HG03175 (cell line): ENCODE data around the gene KLF11.
"Not testable (repeated sequence)": the region's sequence is repeated elsewhere in the genome, so short reads cannot be mapped to it uniquely, and the experiment has no call there.

Experiments
- ATAC-seq: cut with Tn5 transposase; IDR thresholded peaks from one replicate; pipeline ENCODE4 v1.9.1; 2021; ENCODE audit warnings: mild to moderate bottlenecking, moderate library complexity; ENCODE audit not compliant: unreplicated experiment

Gene KLF11

DNA sequence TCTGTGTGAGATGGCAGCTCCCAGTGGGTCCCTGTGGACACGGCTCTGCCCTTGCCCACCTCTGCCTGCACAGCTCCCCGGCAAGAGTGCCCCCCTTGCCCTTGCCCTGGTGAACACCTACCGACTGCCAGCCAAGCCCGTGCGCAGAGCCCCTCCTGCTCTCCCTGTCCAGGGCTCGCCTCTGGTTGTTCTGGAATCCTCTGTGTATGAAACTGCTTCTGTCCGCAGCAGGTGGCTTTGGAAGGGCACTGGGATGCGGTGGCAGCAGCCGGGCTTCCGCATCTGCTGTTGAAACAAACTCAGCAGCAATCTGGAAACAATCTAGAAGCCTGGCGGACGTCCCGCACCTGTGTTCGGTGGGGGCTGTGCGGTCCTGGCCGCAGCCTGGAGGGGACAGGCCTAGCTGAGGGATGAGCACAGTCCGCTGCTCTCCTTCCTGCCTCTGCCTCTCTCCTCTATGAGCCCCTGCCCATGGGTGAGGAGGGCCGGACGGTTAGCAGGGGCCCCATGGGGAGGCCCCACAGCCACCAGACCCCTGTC, 34.0 kb upstream of the KLF11 start:
- no peak for ATAC-seq

DNA sequence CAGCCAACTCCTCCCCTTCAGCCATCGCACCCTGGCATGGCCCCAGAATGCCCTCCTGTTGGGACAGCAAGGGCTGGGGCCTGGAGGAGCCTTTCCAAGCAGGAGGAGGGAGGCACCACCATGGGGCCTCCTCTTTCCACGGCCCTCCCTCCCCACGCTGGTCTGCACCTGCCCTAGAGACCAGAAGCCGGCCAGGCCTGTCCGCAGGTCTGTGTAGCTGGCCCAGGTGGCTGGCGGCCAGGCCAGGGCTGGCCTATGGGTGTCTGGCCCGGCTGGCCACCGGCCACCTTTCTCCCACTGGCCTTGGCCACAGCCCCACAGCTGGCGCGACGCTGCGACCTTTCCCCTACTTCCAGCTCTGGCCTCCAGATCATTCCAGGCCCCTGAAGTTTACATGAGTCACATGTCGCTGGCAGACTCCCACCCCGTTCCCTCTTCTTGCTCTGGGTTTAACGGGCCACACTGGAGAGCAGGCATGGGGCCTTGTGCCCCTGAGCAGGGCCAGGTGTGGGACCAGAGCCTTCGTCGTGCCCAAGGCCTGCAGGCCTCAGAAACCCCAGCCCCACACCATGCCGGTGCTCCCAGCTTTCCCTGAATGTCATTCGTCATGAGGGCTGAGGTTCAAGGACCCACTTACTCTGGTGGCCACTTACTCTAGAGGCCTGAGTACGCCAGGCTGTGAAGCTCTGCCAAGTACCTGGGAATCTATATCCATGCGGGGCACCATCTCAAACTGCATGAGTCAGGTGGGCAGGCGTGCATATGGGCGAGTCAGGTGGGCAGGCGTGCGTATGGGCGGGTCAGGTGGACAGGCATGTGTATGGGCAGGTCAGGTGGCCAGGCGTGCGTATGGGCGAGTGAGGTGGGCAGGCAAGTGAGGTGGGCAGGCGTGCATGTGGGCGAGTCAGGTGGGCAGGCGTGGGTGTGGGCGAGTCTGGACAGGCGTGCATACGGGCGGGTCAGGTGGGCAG, 33.3 kb upstream of the KLF11 start:
- no peak for ATAC-seq

DNA sequence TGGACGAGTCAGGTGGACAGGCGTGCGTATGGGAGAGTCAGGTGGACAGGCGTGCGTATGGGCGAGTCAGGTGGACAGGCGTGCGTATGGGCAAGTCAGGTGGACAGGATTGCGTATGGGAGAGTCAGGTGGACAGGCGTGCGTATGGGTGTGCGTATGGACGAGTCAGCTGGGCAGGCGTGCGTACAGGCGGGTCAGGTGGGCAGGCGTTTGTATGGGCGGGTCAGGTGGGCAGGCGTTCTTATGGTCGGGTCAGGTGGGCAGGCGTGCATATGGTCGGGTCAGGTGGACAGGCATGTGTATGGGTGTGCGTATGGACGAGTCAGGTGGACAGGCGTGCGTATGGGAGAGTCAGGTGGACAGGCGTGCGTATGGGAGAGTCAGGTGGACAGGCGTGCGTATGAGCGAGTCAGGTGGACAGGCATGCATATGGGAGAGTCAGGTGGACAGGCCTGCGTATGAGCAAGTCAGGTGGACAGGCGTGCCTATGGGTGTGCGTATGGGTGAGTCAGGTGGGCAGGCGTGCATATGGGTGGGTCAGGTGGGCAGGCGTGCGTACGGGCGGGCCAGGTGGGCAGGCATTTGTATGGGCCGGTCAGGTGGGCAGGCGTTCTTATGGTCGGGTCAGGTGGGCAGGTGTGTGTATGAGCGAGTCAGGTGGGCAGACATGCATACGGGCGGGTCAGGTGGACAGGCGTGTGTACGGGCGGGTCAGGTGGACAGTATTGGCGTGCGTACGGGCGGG, 32.3 kb upstream of the KLF11 start:
- ATAC-seq: not testable (repeated sequence)

DNA sequence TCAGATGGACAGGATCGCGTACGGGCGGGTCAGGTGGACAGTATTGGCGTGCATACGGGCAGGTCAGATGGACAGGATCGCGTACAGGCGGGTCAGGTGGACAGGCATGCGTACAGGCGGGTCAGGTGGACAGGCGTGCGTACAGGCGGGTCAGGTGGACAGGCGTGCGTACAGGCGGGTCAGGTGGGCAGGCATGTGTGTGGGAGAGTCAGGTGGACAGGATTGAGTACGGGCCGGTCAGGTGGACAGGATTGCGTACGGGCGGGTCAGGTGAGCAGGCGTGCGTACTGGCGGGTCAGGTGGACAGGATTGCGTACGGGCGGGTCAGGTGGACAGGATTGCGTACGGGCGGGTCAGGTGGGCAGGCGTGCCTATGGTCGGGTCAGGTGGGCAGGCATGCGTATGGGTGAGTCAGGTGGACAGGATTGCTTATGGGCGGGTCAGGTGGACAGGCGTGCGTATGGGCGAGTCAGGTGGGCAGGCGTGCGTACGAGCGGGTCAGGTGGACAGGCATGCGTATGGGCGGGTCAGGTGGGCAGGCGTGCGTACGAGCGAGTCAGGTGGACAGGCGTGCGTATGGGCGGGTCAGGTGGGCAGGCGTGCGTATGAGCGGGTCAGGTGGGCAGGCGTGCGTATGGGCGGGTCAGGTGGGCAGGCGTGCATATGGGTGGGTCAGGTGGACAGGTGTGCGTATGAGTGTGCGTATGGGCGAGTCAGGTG, 31.6 kb upstream of the KLF11 start:
- ATAC-seq: not testable (repeated sequence)

DNA sequence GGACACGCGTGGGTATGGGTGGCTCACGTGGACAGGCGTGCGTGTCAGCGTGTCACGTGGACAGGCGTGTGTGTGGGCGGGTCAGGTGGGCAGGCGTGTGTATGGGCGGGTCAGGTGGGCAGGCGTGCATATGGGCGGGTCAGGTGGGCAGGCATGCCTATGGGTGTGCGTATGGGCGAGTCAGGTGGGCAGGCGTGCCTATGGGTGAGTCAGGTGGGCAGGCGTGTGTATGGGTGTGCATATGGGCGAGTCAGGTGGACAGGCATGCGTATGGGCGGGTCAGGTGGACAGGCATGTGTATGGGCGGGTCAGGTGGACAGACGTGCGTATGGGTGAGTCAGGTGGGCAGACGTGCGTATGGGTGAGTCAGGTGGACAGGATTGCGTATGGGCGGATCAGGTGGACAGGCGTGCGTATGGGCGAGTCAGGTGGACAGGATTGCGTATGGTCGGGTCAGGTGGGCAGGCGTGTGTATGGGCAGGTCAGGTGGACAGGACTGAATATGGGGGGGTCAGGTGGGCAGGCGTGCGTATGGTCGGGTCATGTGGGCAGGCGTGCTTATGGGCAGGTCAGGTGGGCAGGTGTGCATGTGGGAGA, 30.9 kb upstream of the KLF11 start:
- ATAC-seq: not testable (repeated sequence)

DNA sequence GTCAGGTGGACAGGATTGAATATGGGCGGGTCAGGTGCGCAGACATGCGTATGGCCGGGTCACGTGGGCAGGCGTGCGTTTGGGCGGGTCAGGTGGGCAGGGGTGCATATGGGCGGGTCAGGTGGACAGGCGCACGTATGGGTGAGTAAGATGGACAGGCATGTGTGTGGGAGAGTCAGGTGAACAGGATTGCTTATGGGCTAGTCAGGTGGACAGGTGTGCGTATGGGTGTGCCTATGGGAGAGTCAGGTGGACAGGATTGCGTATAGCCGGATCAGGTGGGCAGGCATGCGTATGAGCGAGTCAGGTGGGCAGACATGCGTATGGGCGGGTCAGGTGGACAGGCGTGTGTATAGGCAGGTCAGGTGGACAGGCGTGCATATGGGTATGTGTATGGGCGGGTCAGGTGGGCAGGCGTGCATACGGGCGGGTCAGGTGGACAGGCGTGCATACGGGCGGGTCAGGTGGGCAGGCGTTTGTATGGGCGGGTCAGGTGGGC, 30.3 kb upstream of the KLF11 start:
- ATAC-seq: no peak

DNA sequence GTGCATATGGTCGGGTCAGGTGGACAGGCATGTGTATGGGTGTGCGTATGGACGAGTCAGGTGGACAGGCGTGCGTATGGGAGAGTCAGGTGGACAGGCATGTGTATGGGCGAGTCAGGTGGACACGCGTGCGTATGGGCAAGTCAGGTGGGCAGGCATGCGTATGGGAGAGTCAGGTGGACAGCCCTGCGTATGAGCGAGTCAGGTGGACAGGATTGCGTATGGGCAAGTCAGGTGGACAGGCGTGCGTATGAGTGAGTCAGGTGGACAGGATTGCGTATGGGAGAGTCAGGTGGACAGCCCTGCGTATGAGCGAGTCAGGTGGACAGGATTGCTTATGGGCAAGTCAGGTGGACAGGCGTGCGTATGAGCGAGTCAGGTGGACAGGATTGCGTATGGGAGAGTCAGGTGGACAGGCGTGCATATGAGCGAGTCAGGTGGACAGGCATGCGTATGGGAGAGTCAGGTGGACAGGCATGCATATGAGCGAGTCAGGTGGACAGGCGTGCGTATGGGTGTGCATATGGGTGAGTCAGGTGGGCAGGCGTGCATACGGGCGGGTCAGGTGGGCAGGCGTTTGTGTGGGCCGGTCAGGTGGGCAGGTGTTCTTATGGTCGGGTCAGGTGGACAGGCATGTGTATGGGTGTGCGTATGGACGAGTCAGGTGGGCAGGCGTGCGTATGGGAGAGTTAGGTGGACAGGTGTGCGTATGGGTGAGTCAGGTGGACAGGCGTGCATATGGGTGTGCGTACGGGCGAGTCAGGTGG, 29.5 kb upstream of the KLF11 start:
- ATAC-seq: not testable (repeated sequence)

DNA sequence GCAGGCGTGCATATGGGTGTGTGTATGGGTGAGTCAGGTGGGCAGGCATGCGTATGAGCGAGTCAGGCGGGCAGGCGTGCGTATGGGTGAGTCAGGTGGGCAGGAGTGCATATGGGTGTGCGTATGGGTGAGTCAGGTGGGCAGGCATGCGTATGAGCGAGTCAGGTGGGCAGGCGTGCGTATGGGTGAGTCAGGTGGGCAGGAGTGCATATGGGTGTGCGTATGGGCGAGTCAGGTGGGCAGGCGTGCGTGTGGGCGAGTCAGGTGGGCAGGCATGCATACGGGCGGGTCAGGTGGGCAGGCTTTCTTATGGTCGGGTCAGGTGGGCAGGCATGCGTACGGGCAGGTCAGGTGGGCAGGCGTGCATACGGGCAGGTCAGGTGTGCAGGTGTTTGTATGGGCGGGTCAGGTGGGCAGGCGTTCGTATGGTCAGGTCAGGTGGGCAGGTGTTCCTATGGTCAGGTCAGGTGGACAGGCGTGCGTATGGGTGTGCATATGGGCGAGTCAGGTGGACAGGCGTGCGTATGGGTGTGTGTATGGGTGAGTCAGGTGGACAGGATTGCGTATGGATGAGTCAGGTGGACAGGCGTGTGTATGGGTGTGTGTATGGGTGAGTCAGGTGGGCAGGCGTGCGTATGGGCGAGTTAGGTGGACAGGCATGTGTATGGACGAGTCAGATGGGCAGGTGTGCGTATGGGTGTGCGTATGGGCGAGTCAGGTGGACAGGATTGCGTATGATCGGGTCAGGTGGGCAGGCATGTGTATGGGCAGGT, 28.7 kb upstream of the KLF11 start:
- no peak for ATAC-seq

DNA sequence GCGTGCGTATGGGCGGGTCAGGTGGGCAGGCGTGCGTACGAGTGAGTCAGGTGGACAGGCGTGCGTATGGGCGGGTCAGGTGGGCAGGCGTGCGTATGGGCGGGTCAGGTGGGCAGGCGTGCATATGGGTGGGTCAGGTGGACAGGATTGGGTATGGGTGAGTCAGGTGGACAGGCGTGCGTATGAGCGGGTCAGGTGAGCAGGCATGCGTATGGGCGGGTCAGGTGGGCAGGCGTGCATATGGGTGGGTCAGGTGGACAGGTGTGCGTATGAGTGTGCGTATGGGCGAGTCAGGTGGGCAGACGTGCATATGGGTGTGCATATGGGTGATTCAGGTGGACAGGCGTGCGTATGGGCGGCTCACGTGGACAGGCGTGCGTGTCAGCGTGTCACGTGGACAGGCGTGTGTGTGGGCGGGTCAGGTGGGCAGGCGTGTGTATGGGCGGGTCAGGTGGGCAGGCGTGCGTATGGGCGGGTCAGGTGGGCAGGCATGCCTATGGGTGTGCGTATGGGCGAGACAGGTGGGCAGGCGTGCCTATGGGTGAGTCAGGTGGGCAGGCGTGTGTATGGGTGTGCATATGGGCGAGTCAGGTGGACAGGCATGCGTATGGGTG, 27.9 kb upstream of the KLF11 start:
- not testable (repeated sequence) for ATAC-seq

DNA sequence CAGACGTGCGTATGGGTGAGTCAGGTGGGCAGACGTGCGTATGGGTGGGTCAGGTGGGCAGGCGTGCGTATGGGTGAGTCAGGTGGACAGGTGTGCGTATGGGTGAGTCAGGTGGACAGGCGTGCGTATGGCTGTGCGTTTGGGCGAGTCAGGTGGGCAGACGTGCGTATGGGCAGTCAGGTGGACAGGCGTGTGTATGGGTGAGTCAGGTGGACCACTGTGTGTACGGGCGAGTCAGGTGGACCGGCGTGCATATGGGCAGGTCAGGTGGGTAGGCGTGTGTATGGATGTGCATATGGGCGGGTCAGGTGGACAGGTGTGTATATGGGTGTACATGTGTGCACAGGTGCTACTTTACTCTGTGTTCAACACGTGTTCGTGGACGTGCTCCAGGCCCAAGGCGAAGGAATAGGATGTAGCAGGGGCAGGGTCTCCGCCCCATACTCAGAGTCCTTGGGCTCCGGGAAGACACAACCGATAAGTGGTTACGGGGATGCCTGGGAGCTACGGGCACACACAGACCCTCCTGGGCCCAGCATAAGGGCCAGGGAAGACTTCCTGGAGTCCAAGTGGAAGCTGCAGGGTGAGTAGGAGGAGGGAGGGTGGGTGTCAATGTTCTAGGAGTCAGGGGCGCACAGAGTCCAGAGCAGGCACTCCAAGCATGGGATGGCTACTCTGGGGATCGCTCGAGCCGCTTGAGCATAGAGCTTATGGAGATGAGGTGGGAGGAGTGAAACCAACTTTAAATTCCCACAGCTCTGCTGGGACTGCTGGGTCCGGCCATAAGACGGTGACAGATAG, 27.1 kb upstream of the KLF11 start:
- no peak for ATAC-seq

DNA sequence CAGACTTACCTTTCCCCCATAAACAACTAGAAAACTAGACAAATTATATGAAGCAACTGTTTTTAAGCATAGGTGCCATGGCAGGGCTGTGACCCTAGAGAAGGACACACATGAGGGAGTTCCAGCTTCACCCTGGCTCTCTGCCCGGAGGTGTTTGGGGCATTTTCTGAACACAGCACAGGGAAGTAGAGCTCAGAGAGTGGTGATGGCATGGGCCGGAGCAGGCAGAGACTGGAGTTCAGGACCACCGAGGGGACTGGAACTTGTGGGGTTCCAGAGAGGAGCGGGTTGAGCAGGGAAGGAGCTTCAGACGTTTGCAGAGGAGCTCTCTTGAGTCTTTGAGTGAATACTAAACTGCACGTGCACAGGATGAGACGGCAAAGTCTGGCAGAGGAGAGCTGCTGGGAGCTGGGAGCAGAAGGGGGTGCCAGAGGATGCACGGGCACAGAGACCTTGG, 26.5 kb upstream of the KLF11 start:
- ATAC-seq: no peak

DNA sequence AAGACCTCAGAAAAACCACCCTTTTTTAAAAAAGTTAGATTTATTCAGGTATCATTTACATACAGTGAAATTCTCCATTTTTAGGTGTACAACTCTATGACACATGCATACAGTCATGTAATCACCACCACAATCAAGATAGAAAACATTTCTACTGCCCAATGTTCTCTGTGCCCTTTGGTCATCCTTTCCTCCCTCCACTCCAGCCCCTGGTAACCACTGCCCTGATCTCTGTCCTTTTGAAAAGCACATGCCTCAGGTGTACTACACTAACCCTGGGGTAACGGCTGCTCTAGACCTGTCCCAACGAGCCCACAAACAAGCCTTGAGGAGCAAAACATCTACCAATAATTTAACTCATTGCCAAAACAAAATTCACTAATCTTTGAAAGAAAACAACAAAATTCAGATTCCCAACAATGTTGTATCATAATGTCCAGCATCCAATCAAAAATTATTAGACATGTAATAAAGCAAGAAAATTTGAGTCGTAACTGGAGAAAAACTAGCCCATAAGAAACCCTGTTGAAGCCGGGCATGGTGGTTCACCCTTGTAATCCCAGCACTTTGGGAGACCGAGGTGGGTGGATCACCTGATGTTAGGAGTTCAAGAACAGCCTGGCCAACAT, 25.9 kb upstream of the KLF11 start:
- ATAC-seq: no peak

DNA sequence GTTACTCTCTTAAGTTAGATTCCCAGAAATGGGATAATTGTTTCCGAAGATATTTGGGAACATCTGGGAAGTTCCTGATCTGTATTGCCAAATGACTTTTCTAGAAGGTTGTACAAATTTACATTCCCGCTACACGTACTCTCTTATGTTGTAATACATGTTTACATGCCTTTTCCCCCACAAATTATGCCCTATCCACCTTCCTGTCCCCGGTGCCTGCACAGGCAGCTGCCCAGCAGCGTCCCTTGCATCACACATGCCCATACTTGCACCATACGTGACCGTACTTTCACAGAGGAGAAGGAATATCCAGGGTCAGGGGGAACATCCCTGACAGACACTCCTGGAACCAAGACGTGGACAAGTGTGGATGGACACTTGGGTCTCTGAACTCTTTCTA, 24.2 kb upstream of the KLF11 start:
- no peak for ATAC-seq

DNA sequence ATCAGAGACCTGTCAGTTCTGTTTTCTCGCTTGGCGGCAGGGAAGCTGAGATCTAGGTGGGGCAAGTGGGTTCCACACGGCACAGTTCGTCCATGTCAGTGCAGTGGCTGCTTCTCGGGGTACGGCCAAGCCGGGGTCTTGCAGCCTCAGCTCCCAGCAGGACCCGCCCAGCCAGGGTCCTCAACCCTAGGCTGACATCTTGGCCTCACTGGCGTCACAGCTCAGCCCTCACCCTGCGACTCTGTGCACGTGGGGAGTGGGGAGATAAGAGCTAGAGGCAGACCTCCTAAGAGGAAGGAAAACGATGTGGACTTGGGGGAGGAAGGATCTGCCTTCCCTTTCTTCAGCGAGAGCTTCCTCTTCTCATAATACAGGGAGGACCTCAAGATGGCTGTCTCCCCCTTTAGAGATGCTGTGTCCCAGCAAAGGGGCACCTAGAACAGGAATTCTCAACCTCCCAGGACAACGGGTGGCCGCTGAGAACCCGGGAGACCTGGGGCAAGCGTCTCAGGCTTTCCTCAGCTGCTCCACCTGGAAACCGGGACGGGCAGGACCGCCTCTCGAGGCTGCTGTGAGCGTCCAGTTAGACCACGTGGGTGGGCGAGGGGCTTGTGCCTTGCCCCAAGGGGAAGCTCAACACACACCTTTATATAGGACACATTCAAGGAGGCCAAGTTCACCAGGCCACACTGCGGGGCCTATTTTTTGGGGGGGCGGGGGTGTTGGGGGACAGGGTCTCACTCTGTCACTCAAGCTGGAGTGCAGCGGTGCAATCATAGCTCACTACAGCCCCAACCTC, 23.5 kb upstream of the KLF11 start:
- no peak for ATAC-seq

DNA sequence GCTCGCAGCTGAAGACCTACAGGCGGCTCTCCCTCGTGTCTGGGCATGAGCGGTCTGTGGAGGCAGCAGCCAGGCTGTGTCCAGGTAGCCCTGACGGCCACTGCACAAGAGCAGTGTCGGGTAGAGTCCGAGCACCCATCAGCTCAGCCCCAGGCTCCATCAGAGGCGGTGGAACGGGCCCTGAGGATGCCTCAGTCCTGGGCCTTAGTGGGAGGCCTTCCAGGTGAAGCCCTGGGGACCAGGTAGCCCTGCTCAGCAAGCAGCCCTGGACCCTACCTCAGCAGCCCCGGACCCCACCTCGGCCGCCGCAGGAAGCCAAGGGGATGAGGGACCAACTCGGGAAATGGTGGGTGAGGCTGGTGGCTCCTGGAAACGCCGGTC, 21.3 kb upstream of the KLF11 start:
- no peak for ATAC-seq

DNA sequence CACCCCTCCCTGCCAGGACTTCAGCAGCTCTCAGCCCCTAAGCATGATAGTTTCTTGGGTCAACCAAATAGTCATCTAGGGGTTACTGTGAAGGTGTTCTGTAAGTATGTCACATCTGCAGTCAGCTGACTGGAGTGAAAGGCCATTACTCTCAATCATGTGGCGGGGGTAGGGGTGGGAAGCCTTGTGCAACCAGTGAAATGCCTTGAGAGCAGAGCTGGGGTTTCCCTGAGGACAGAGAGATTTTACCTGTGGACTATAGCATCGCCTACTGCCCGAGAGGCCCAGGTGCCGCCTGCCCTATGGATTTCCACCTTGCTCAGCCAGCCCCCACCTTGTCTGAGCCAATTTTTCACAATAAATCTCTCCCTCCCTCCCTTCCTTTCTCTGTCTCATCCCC, 20.9 kb upstream of the KLF11 start:
- ATAC-seq: no peak
